Neural crest cell (in vitro differentiated cells): Measurements from ENCODE around the gene DNAAF5. TPM values are rescaled to one million over a fixed set of nuclear protein-coding genes. Genes with fewer than 3 reads are reported as not detected.

ENCODE experiments used
- DNase-seq: peaks from one replicate; pipeline ENCODE4 v3.0.0; 2021; ENCODE audit warnings: low read depth, mixed read lengths, low spot score
- H3K27ac Mint-ChIP-seq: one replicate; pipeline ENCODE4 v1.8.0; 2021; ENCODE audit warnings: mild to moderate bottlenecking, mixed read lengths; ENCODE audit not compliant: unreplicated experiment
- H3K27me3 Mint-ChIP-seq: 2 replicates; pipeline ENCODE4 v1.8.0; 2021; ENCODE audit warnings: low read depth, mild to moderate bottlenecking, mixed read lengths
- H3K36me3 Mint-ChIP-seq: 2 replicates; pipeline ENCODE4 v1.8.0; 2021; ENCODE audit warnings: low read depth, mild to moderate bottlenecking, mixed read lengths
- H3K4me1 Mint-ChIP-seq: 2 replicates; pipeline ENCODE4 v1.8.0; 2021; ENCODE audit warnings: mixed read lengths
- H3K4me3 Mint-ChIP-seq: one replicate; pipeline ENCODE4 v1.8.0; 2021; ENCODE audit warnings: mild to moderate bottlenecking, mixed read lengths
- H3K9me3 Mint-ChIP-seq: 2 replicates; pipeline ENCODE4 v1.8.0; 2021; ENCODE audit warnings: mixed read lengths
- CTCF ChIP-seq: fragments of 200-600 bp; sonication (generic); conservative IDR thresholded peaks from 2 replicates; pipeline ENCODE4 v1.5.0; 2021; ENCODE audit warnings: antibody characterized with exemption, mild to moderate bottlenecking
- total RNA-seq: library from RNA; stranded (reverse); gene quantifications from 2 replicates; pipeline ENCODE4 v1.2.1, GENCODE V29; 2021

Gene DNAAF5
- total RNA-seq, 1 donor from 2014 or later = 54.2 TPM

- Mint-ChIP-seq H3K27me3 (no peaks in the 10 kb centered on the region), H3K27ac (no peak overlapping the region)
Observed at GRCh38 chr7:701086-701671, 25.3 kb upstream of the DNAAF5 start.

DNA sequence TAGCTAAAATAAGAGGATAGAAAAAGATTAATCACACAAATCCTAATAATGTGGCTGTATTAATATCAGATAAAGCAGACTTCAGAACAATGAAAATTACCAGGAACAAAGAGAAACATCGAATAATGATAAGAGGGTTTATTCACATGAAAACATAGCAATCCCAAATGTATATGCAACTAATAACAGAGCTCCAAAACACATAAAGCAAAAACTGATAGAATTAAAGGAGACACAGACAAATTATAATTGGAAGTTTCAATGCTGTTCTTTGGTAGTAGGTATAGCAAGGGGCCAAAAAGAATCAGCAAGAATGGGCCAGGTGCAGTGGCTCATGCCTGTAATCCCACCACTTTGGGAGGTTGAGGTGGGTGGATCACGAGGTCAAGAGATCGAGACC is 23.4 kb upstream of the DNAAF5 start:
- H3K27ac Mint-ChIP-seq = no peak overlapping the region
- peaks cover 3% of the 10 kb centered on the region for H3K9me3 Mint-ChIP-seq
- DNase-seq = no peak
- no peak for TF ChIP-seq CTCF
- no peak overlapping the region for H3K4me3 Mint-ChIP-seq
- no peaks in the 10 kb centered on the region for H3K27me3 Mint-ChIP-seq
- peaks cover 3% of the 10 kb centered on the region for H3K36me3 Mint-ChIP-seq
- H3K4me1 Mint-ChIP-seq = peaks cover 10% of the 10 kb centered on the region

More at GRCh38 chr7:701086-701671, 25.3 kb upstream of the DNAAF5 start:
- Mint-ChIP-seq H3K4me3 (no peak overlapping the region), H3K36me3 (peaks cover 3% of the 10 kb centered on the region), H3K4me1 (peaks cover 10% of the 10 kb centered on the region), H3K9me3 (peaks cover 3% of the 10 kb centered on the region)
- TF ChIP-seq CTCF = no peak
- no peak for DNase-seq

DNA sequence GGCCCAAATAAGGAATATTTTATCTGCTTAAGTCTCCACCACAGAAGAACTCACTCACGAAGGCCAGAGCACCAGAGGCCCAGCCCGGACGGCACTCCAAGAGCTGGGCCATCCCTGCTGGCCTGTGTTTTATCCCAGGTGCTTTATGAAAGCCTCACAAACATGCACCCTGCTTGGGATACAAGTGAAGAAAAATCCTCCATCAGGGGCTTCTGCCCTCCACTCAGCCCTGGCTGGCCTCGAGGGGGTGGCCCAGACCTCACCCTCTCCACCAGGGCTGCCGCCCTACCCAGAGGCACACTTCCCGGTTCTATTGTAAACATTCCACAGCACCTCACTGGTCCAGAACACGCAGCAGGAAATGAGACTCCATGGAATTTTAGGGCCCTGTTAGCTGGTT is 19.8 kb upstream of the DNAAF5 start:
- H3K4me1 Mint-ChIP-seq = no peaks in the 10 kb centered on the region
- H3K4me3 Mint-ChIP-seq = no peak overlapping the region
- H3K27ac Mint-ChIP-seq = no peak overlapping the region
- H3K36me3 Mint-ChIP-seq = peaks cover 3% of the 10 kb centered on the region
- no peaks in the 10 kb centered on the region for H3K27me3 Mint-ChIP-seq
- H3K9me3 Mint-ChIP-seq = peaks cover 3% of the 10 kb centered on the region
- TF ChIP-seq CTCF = no peak
- DNase-seq = no peak

GRCh38 chr7:707296-708000 is 19.1 kb upstream of the DNAAF5 start:
- peaks cover 3% of the 10 kb centered on the region for H3K36me3 Mint-ChIP-seq
- no peaks in the 10 kb centered on the region for H3K4me1 Mint-ChIP-seq
- no peak for TF ChIP-seq CTCF
- H3K27me3 Mint-ChIP-seq = no peaks in the 10 kb centered on the region
- DNase-seq = no peak
- peak overlapping the region; percentile 14 for H3K27ac Mint-ChIP-seq
- peaks cover 3% of the 10 kb centered on the region for H3K9me3 Mint-ChIP-seq
- no peak overlapping the region for H3K4me3 Mint-ChIP-seq

- no peak overlapping the region for H3K4me3 Mint-ChIP-seq
- H3K27me3 Mint-ChIP-seq = no peaks in the 10 kb centered on the region
- H3K36me3 Mint-ChIP-seq = no peaks in the 10 kb centered on the region
- no peaks in the 10 kb centered on the region for H3K4me1 Mint-ChIP-seq
- no peak for TF ChIP-seq CTCF
- no peaks in the 10 kb centered on the region for H3K9me3 Mint-ChIP-seq
- no peak for DNase-seq
- no peak overlapping the region for H3K27ac Mint-ChIP-seq
Observed at GRCh38 chr7:710161-710560, 16.3 kb upstream of the DNAAF5 start.
